GM19043 (cell line): ENCODE measurements around the gene VAPB.
"Not testable (repeated sequence)": the region's sequence is repeated elsewhere in the genome, so short reads cannot be mapped to it uniquely, and the experiment has no call there.

Experiments used
- ATAC-seq: cut with Tn5 transposase; IDR thresholded peaks from one replicate; pipeline ENCODE4 v1.9.1; 2021; ENCODE audit warnings: low read depth; ENCODE audit not compliant: unreplicated experiment

VAPB gene

DNA sequence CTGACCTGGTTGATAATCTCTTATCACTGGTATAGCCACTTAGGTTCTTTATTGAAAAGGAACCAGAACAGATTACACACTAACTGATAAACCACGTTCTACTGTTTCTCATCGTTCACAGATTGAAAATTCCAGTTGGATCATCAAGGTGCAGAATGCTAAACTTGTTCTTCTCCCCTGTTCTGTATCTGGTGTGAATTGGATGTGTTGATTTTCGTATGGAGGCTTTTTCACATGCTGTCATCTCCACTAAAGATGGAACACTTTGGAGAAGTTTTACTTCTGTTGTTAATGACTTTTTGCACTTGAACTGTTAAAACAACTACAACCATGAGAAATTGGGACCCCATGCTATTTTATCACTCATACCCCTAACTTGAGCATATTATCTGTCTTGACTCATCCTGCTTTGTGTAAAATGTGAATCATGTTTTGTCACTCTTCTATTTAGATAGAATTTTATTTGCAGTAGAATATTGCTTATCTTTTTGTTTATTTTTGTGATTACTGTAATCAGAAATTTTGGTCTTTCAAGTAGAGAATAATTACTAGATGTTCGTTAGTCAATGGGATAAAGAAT lies 17.5 kb downstream of the VAPB start:
- no peak for ATAC-seq

DNA sequence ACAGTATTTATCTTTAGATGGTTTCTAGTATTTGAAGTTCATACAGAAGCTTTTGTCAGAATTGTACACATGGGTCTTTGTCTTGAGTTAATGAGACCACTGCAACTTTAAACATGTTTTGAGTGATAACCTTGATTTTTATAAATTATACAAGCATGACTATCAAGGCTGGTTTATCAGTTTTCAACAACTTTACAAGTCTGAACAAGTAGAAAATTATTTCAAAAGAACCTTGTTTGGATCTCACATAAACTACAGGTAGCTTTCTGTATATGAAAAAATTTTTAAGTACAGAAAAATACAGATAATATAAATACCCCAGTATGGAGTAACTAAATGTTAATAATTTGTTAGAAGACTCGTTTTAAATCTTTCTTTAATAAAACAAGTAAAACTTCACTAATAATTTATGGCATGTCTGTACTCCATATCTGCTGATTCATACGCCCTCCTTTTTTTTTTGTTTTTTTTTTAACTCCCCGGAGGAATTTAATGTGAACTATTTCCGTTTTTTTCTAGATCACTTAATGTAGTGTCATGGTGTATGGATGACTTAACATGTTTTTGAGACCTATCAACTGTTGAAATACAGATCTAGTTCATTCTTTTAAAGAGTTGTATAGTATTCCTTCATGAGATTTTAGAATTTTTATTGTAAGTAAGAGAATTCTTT lies 18.3 kb downstream of the VAPB start:
- ATAC-seq = no peak

- ATAC-seq = peak; percentile 63
Observed at GRCh38 chr20:58407966-58408557, 19.0 kb downstream of the VAPB start.

- no peak for ATAC-seq
Observed at GRCh38 chr20:58408603-58409246, 19.7 kb downstream of the VAPB start.

GRCh38 chr20:58414216-58414615 lies 25.2 kb downstream of the VAPB start:
- not testable (repeated sequence) for ATAC-seq

GRCh38 chr20:58414786-58415185 lies 25.8 kb downstream of the VAPB start:
- not testable (repeated sequence) for ATAC-seq

DNA sequence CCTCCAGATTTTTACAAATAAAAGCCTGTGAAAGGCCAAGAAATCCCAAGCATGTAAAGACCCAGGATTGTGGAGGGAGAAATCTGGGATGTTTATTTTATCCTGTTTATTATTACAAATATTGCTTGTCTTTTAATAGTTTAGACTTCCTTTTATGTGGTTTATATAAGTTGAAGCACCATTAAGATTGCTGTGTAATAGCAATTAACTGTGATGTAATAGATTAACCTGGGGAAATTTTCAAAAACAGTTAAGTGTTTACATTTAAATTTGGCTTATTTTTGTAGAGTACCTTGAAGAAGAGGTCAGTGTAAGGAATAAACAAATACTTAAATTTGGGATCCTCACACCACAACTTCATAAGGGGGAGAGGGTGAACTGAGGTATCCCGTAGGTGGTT lies 27.0 kb downstream of the VAPB start:
- no peak for ATAC-seq

DNA sequence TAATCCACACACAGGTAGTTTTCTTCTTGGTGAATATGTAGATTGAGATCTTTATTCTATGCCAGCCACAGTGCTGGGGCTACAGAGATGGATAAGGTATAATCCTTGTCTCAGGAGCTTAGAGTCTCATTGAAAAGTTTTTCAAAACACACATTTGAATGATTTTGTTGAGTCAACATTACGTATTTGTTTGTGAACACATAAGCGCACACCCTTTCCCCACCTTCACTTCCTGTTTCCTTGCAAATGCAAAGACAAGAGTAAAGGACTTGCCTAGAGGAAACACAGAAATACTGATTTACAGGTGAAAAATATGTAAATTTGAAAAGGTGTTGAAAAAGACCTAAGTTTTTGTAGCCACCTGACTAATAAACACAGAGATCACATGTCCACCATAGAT lies 27.8 kb downstream of the VAPB start:
- no peak for ATAC-seq

DNA sequence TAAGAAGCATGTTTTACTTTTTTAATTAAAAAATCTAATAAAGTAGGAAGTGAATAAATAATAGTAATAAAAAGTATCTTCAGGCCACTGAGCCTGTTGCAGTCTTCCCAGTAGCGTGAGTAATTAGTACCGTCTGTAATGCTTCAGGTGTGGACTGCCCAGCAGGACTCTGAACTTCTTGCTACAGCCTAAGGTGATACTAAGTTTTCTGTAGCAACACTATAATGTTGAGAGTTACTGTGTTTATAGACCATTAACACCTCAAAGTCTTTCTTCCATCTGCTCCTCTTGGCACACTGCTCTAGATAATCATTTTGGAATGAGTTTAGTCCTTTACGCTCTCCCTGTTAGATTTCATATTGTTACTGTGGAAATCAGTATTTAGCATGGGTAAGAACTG lies 28.4 kb downstream of the VAPB start:
- ATAC-seq = no peak

GRCh38 chr20:58418949-58419748 lies 30.1 kb downstream of the VAPB start:
- ATAC-seq = no peak

GRCh38 chr20:58420798-58421496 lies 31.9 kb downstream of the VAPB start:
- no peak for ATAC-seq

DNA sequence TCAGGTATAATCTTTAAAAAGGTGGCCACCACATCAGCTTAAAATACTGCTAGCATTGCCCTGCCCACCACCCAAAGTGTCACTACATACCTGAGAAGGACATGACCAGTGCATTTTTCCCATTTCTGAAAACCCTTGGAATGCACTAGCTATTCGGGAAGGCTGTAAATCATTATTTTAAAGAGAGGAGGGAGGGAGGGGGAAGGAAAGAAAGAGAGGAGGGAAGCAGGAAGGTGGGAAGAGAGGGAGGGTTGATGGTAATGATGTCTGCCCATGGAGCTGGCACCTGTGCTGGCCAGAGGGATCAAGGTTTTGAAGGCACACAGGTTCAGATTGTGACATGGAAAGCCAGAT lies 32.4 kb downstream of the VAPB start:
- no peak for ATAC-seq

DNA sequence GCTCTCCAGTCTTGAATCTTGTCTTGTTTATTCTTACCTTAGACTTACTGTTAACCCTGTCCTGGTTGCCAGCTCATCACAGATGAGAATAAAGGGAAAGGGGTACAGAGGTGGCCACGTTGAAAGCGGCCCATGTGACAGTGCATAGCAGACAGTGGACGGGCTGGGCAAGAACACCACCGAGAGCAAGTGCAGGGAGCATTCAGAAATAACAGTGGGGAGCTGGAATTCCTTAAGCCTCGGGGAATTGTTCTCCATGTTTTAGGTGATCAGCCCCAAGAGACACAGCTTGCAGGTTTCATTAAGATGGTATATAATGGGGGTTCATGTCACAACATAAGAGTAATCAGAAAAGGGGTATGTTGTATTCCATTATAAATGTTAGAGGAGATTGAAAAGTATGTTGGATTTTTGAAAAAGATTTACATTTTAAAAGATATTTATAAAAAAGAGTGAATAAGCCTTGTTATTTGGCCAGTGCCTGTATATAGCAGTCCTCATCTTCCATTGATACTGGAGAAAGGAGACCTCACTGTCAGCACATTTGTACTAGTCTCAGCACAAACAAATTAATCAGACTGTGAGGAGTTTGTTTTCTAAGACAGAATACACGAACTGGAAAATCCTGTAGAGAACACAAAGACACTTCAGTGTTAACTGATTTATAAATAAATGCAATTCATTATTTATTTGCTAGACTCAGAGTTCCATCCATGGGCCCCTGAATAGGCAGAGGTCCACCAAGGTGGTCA lies 35.4 kb downstream of the VAPB start:
- no peak for ATAC-seq

- ATAC-seq = not testable (repeated sequence)
Observed at GRCh38 chr20:58427571-58427970, 38.5 kb downstream of the VAPB start.

DNA sequence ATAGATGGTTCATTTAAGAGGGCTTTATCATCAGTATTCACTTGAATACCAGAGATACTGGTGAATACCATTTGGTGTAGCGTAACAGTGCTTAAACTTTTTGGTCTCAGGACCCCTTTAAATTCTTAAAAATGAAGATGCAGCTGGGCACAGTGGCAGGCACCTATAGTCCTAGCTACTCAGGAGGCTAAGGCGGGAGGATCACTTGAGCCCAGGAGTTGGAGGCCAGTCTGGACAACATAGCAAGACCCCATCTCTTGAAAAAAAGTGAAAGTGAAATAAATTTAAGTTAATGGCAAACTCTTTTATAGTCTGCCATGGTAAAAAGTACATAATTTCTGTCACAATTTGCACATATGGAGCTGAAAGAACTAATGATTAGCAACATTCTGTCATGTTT lies 39.3 kb downstream of the VAPB start:
- no peak for ATAC-seq

GRCh38 chr20:58429303-58429702 lies 40.3 kb downstream of the VAPB start:
- ATAC-seq = no peak

GRCh38 chr20:58431134-58431533 lies 42.1 kb downstream of the VAPB start:
- ATAC-seq = no peak

DNA sequence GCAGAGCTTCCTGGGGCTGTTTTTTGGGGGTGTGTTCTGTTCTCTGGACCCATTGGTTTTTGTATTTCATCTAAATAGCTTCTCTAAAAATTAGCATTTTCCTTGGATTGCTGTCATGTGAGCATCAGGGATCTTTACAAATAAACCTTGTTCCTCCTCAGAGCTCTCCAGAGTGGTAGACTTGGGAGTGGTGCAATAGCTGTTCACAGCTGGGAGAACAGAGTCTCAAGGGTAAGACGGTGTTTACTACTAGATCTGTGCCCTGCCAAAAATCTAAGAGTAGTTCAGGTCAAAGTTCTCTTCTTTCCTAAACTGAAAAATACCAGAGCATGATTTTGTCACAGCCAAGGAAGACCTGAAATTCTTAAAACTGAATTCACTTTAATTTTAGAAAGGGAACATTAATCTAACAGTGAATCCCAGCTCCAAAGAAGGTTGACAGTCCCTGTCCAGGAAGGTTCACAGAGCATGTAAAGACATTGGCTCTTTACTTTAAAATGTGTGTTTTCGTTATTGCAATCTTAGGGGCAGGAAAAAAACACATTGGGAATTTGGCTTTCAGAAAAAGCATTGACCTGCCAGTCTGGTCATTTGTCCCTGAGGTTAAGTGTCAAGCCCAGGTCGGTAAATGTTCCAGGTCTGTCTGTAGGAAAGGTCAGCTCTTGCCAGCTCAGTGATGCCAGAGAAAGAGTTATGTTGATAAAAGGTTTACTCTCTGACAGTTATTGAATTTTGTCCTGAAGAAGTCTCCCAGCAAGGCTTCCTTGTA lies 43.3 kb downstream of the VAPB start:
- ATAC-seq = no peak

- no peak for ATAC-seq
Observed at GRCh38 chr20:58433029-58433647, 44.1 kb downstream of the VAPB start.
